Natural killer cell (primary cell): ENCODE data around the gene SLC9A8. TPM values are rescaled to one million over a fixed set of nuclear protein-coding genes. Genes with fewer than 3 reads are reported as not detected.

Experiments
- ATAC-seq, 3 donors: fragments of 150-1000 bp in 2 of 3; fragments of 200-7000 bp in 1 of 3; cut with Tn5 transposase; 1 replicate in 1 of 3; 2 replicates in 2 of 3; pipeline ENCODE4 v1.10.0; 2021; ENCODE audit warnings: mild to moderate bottlenecking in 2 of 3, moderate library complexity in 2 of 3
- DNase-seq, 2 donors: peaks; one replicate each; pipeline versions ENCODE4 v3.0.0 to v3.0.0-alpha.2; 2013 to 2021; ENCODE audit warnings: mixed read lengths in 1 of 2
- H3K27ac ChIP-seq: one replicate; pipeline ENCODE4 v1.5.1; 2013; ENCODE audit warnings: mild to moderate bottlenecking, low read length
- H3K27me3 ChIP-seq: one replicate; pipeline ENCODE4 v1.6.1; 2013; ENCODE audit warnings: low read length; ENCODE audit not compliant: control insufficient read depth, insufficient read depth
- H3K36me3 ChIP-seq: one replicate; pipeline ENCODE4 v1.6.1; 2013; ENCODE audit warnings: low read length; ENCODE audit not compliant: control insufficient read depth, insufficient read depth
- H3K4me1 ChIP-seq: one replicate; pipeline ENCODE4 v1.6.1; 2013; ENCODE audit warnings: low read length; ENCODE audit not compliant: control insufficient read depth, insufficient read depth
- H3K4me3 ChIP-seq: one replicate; pipeline ENCODE4 v1.5.1; 2013; ENCODE audit warnings: low read length
- H3K9me3 ChIP-seq: one replicate; pipeline ENCODE4 v1.6.1; 2013; ENCODE audit warnings: low read length; ENCODE audit not compliant: control insufficient read depth, insufficient read depth
- H3K27ac Mint-ChIP-seq, 2 donors: one replicate each; pipeline ENCODE4 v1.8.0; 2022; ENCODE audit warnings: mild to moderate bottlenecking in 2 of 2, mixed read lengths in 2 of 2, moderate library complexity in 1 of 2
- H3K27me3 Mint-ChIP-seq, 2 donors: one replicate each; pipeline ENCODE4 v1.8.0; 2022; ENCODE audit warnings: low read depth in 2 of 2, mixed read lengths in 2 of 2
- H3K36me3 Mint-ChIP-seq: one replicate; pipeline ENCODE4 v1.8.0; 2022; ENCODE audit warnings: mixed read lengths
- H3K4me1 Mint-ChIP-seq, 2 donors: one replicate each; pipeline ENCODE4 v1.8.0; 2022; ENCODE audit warnings: mixed read lengths in 2 of 2
- H3K4me3 Mint-ChIP-seq: one replicate; pipeline ENCODE4 v1.8.0; 2022; ENCODE audit warnings: mild to moderate bottlenecking, moderate library complexity, mixed read lengths
- H3K9me3 Mint-ChIP-seq, 2 donors: one replicate each; pipeline ENCODE4 v1.8.0; 2022; ENCODE audit warnings: mixed read lengths in 2 of 2
- CTCF ChIP-seq: fragments of 200-600 bp; IDR thresholded peaks from one replicate; pipeline ENCODE4 v1.8.0; 2022; ENCODE audit warnings: antibody characterized with exemption
- WGBS: methylation state at CpG from one replicate; pipeline ENCODE4 v1.1.7; 2013; ENCODE audit warnings: missing lambda C conversion rate; ENCODE audit not compliant: insufficient coverage; 5-methylcytosine and 5-hydroxymethylcytosine counted together
- intact Hi-C: fragments of 100-400 bp; cut with micrococcal nuclease; formaldehyde crosslinking; loops from one replicate; pipeline ENCODE4 v1.14.2; 2022
- total RNA-seq, 4 donors: library from RNA; stranded (reverse); fragments of 120-200 nt in 1 of 4; gene quantifications; one replicate each; pipeline versions ENCODE4 v1.2.3 to v1.2.4, GENCODE V29; 2013 to 2022

SLC9A8 gene
- total RNA-seq, 3 donors from 2014 or later (not counting 1 experiment from before 2014, with no cell fraction given) = 54.5 to 68.7 (median 58.8) TPM

DNA sequence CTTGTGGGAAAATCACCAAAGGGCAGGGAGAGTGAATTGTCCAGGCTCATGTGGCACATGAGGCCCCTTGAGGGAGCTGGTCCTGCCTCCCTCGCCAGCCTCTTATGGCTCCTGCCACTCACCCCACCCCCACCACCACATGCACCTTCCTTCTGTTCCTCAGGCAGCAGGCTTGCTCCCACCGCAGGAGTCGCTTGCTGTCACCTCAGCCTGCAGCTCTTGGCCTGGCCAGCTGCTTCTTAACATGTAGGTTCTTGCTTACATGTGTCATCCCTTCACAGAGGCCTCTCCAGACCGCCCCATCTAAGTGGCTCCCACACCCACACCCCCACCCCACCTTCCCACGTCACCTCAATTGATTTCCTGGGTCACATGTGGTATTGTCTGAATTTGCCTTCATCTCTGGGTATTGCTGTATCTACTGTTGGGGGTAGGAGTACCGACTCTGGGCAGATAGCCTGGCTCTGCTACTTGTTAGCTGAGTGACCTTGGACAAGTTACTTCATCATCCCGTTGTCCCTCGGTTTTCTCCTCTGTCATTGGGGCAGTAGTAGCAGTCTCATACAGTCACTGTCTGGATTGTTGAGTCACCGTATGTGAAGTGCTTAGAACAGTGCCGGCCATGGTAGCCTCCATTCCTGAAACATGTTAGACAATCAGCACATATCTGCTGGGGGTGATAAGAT, 41.7 kb downstream of the SLC9A8 start:
- Mint-ChIP-seq H3K27me3 (no peaks in the 10 kb centered on the region), H3K27ac (no peak overlapping the region), H3K36me3 (peaks cover 5% of the 10 kb centered on the region), H3K4me3 (no peak overlapping the region), H3K4me1 (peaks cover 0 to 6% of the 10 kb centered on the region in 2 donors), H3K9me3 (no peaks in the 10 kb centered on the region)
- DNase-seq (no peak), ATAC-seq (no peak)
- no peaks in the 10 kb centered on the region for H3K27me3 ChIP-seq
- H3K27ac ChIP-seq = no peak overlapping the region
- H3K36me3 ChIP-seq = peaks cover 59% of the 10 kb centered on the region
- intact Hi-C loops = no loop called here
- 98% methylated on average over 9 of the region's 10 CpGs for WGBS
- TF ChIP-seq CTCF = no peak
- H3K9me3 ChIP-seq = no peaks in the 10 kb centered on the region
- H3K4me1 ChIP-seq = no peaks in the 10 kb centered on the region
- no peak overlapping the region for H3K4me3 ChIP-seq

DNA sequence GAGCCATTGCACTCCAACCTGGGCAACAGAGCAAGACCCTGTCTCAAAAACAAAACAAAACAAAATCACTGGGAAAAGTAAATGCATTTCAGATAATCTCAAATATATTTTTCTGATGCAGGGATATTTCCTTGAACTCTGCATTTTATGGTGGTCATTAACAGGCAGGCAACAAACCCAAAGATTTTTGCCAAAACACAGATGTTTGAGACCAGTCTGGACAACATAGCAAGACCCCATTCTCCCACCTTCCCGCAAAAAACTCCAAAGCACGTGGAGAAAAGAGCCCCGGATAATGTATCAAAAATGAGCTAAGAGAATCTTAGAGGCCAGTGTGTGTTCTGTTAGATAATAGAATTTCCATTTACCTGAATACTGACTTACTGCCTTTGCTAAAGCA, 44.3 kb downstream of the SLC9A8 start:
- H3K9me3 ChIP-seq = no peaks in the 10 kb centered on the region
- DNase-seq = no peak
- no peaks in the 10 kb centered on the region for H3K4me1 ChIP-seq
- no peak overlapping the region for H3K4me3 Mint-ChIP-seq
- intact Hi-C loops = no loop called here
- H3K9me3 Mint-ChIP-seq = no peaks in the 10 kb centered on the region
- no peak overlapping the region for H3K27ac Mint-ChIP-seq
- H3K27ac ChIP-seq = no peak overlapping the region
- no peak for ATAC-seq
- H3K27me3 ChIP-seq = no peaks in the 10 kb centered on the region
- H3K36me3 Mint-ChIP-seq = no peaks in the 10 kb centered on the region
- TF ChIP-seq CTCF = no peak
- peaks cover 44% of the 10 kb centered on the region for H3K36me3 ChIP-seq
- peaks cover 5 to 8% of the 10 kb centered on the region in 2 donors for H3K4me1 Mint-ChIP-seq
- whole genome bisulfite sequencing = no CpG with 5 or more reads among the region's 3 CpGs
- H3K27me3 Mint-ChIP-seq = no peaks in the 10 kb centered on the region
- no peak overlapping the region for H3K4me3 ChIP-seq

- no peak overlapping the region for H3K27ac Mint-ChIP-seq
- H3K36me3 ChIP-seq = peaks cover 40% of the 10 kb centered on the region
- TF ChIP-seq CTCF = no peak
- intact Hi-C loops = no loop called here
- H3K27me3 ChIP-seq = no peaks in the 10 kb centered on the region
- no peak overlapping the region for H3K27ac ChIP-seq
- no peaks in the 10 kb centered on the region for H3K9me3 ChIP-seq
- 100% methylated on average over 1 of the region's 2 CpGs for WGBS
- no peak overlapping the region for H3K4me3 ChIP-seq
- no peaks in the 10 kb centered on the region for H3K4me1 ChIP-seq
- no peak overlapping the region for H3K4me3 Mint-ChIP-seq
- H3K4me1 Mint-ChIP-seq = peaks cover 5 to 8% of the 10 kb centered on the region in 2 donors
- ATAC-seq = no peak
- no peak for DNase-seq
- no peaks in the 10 kb centered on the region for H3K27me3 Mint-ChIP-seq
- no peaks in the 10 kb centered on the region for H3K9me3 Mint-ChIP-seq
- no peaks in the 10 kb centered on the region for H3K36me3 Mint-ChIP-seq
Measured at GRCh38 chr20:49858076-49858585, 45.5 kb downstream of the SLC9A8 start.

DNA sequence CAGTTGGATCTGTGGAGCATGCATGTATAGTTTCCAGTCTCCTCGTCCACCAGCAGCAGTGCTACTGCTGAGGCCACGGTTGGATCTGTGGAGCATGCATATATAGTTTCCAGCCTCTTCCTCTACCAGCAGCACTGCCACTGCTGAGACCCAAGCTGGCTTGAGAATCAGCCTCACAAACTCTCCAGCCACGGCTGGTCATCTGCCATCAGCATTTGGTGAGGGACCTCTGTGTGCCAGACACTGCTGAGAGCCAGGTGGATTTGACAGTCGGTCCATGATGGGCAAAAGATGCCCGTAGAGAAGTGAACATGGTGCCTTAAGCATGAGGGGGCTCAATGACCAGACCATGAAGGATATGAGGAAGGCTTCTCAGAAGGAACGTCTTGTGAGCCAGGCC, 46.4 kb downstream of the SLC9A8 start:
- ATAC-seq = no peak

More for the DNA sequence above, 46.4 kb downstream of the SLC9A8 start:
- 95% methylated on average over 6 of the region's 6 CpGs for WGBS
- H3K36me3 Mint-ChIP-seq = no peaks in the 10 kb centered on the region
- peaks cover 40% of the 10 kb centered on the region for H3K36me3 ChIP-seq
- no peak for TF ChIP-seq CTCF
- no peak overlapping the region for H3K4me3 ChIP-seq
- no peaks in the 10 kb centered on the region for H3K9me3 Mint-ChIP-seq
- no peaks in the 10 kb centered on the region for H3K27me3 ChIP-seq
- H3K4me1 Mint-ChIP-seq = peaks cover 5 to 8% of the 10 kb centered on the region in 2 donors
- H3K27me3 Mint-ChIP-seq = no peaks in the 10 kb centered on the region
- H3K27ac Mint-ChIP-seq = no peak overlapping the region
- no peak overlapping the region for H3K4me3 Mint-ChIP-seq
- H3K27ac ChIP-seq = no peak overlapping the region
- no peaks in the 10 kb centered on the region for H3K9me3 ChIP-seq
- intact Hi-C loops = no loop called here
- DNase-seq = no peak
- no peaks in the 10 kb centered on the region for H3K4me1 ChIP-seq
